Neural cell (in vitro differentiated cells): ENCODE data around the gene KIF14.

Experiments
- CTCF ChIP-seq: fragments of 450-650 bp; IDR thresholded peaks from 2 replicates; pipeline ENCODE4 v1.5.1; 2014; ENCODE audit warnings: antibody characterized with exemption, mild to moderate bottlenecking, moderate library complexity; ENCODE audit not compliant: poor library complexity, severe bottlenecking
- EP300 ChIP-seq: fragments of 450-650 bp; conservative IDR thresholded peaks from 2 replicates; pipeline ENCODE4 v1.6.1; 2014; ENCODE audit warnings: antibody characterized with exemption, mild to moderate bottlenecking, moderate library complexity; ENCODE audit not compliant: poor library complexity, severe bottlenecking
- EZH2 ChIP-seq: fragments of 200-600, 300-800 bp; shearing (Covaris generic), sonication (generic); IDR thresholded peaks from 2 replicates; pipeline ENCODE4 v1.6.1; 2014; ENCODE audit warnings: antibody characterized with exemption, low read length, borderline replicate concordance, mild to moderate bottlenecking; ENCODE audit not compliant: insufficient read depth, poor library complexity, severe bottlenecking
- MXI1 ChIP-seq: fragments of 450-650 bp; conservative IDR thresholded peaks from 2 replicates; pipeline ENCODE4 v1.6.1; 2014; ENCODE audit warnings: antibody characterized with exemption, mild to moderate bottlenecking; ENCODE audit not compliant: poor library complexity, severe bottlenecking
- RAD21 ChIP-seq: fragments of 450-650 bp; conservative IDR thresholded peaks from 2 replicates; pipeline ENCODE4 v1.6.1; 2014; ENCODE audit warnings: antibody characterized with exemption, mild to moderate bottlenecking, moderate library complexity

GRCh38 chr1:200520735-200521134 is 99.8 kb downstream of the KIF14 start:
- TF ChIP-seq CTCF (no peak), EZH2 (no peak), EP300 (no peak), MXI1 (no peak), RAD21 (no peak)
